Adrenal gland (tissue), 12 donors: Measurements from ENCODE around the gene NUP210. TPM values are rescaled to one million over a fixed set of nuclear protein-coding genes. Genes with fewer than 3 reads are reported as not detected.

Source experiments
- DNase-seq, 7 donors: peaks; one replicate each; pipeline ENCODE4 v3.0.0-alpha.2; 2019 to 2020
- H3K27ac ChIP-seq, 5 donors: fragments of 200-600 bp; sonication (generic) in 4 of 5; 1 replicate in 3 of 5; 2 replicates in 2 of 5; pipeline versions ENCODE4 v1.5.1 to v1.8.0; 2016 to 2020; ENCODE audit warnings: mild to moderate bottlenecking in 1 of 5
- H3K27me3 ChIP-seq: fragments of 200-600 bp; 2 replicates; pipeline ENCODE4 v1.8.0; 2021
- H3K36me3 ChIP-seq, 2 donors: fragments of 200-600 bp; replicated peaks in 1 of 2; 1 replicate in 1 of 2; 2 replicates in 1 of 2; pipeline versions ENCODE4 v1.5.1 to v1.8.0; 2018 to 2022
- H3K4me1 ChIP-seq, 2 donors: fragments of 200-600 bp; replicated peaks in 1 of 2; 1 replicate in 1 of 2; 2 replicates in 1 of 2; pipeline versions ENCODE4 v1.5.1 to v1.8.0; 2018 to 2021
- H3K4me3 ChIP-seq, 4 donors: fragments of 200-600 bp; sonication (generic) in 3 of 4; one replicate each; pipeline ENCODE4 v1.5.1; 2016 to 2018
- H3K9me3 ChIP-seq, 3 donors: fragments of 200-600 bp; sonication (generic) in 1 of 3; replicated peaks in 1 of 3; 1 replicate in 2 of 3; 2 replicates in 1 of 3; pipeline versions ENCODE4 v1.5.1 to v1.8.0; 2016 to 2021
- POLR2A ChIP-seq, 2 donors: fragments of 450-650 bp; IDR thresholded peaks; one replicate each; pipeline ENCODE4 v1.6.1; 2017; ENCODE audit warnings: antibody characterized with exemption in 2 of 2, mild to moderate bottlenecking in 2 of 2, moderate library complexity in 1 of 2
- WGBS, 4 donors: extraction: QIAGEN DNeasy Blood & Tissue Kit in 2 of 4; methylation state at CpG; one replicate each; pipeline versions ENCODE4 v1.1.5 to v1.1.7; 2013 to 2017; 5-methylcytosine and 5-hydroxymethylcytosine counted together
- intact Hi-C, 2 donors: fragments of 100-400 bp; cut with DNase I; formaldehyde crosslinking; loops; one replicate each; pipeline versions ENCODE4 v1.14.1 to v1.15.0; 2022 to 2023
- polyA plus RNA-seq, 3 donors: library from polyadenylated mRNA; stranded (reverse); fragments of 200-250 nt in 2 of 3; fragments of 350-450 nt in 1 of 3; fragmentation: Illumina TruSeq in 1 of 3; extraction: RNeasy Lipid Tissue Mini Kit (QIAGEN cat#74804) in 1 of 3; gene quantifications; one replicate each; pipeline ENCODE4 v1.2.3, GENCODE V29; 2013 to 2014
- total RNA-seq, 9 donors: library from RNA; depleted of rRNA in 4 of 9; stranded (reverse); fragments of >200 nt in 4 of 9; fragments of 120-200 nt in 1 of 9; fragmentation: NEBNext Ultra II Directional in 1 of 9; extraction: Animal tissue kit (Norgen Biotek cat#: 25700) in 1 of 9; gene quantifications; one replicate each; pipeline versions ENCODE4 v1.1.0 to v1.2.4, GENCODE V29; 2013 to 2023
- TF ChIP-seq, protein P1 (sequence below), 6 experiments: fragments of 450-650 bp in 4 of 6; fragments of 200-600 bp in 2 of 6; sonication (generic) in 1 of 6; IDR thresholded peaks; 1 replicate in 5 of 6; 2 replicates in 1 of 6; pipeline versions ENCODE4 v1.5.1 to v1.8.0; 2016 to 2021; ENCODE audit warnings: antibody characterized with exemption in 6 of 6, mild to moderate bottlenecking in 2 of 6, moderate library complexity in 1 of 6
- donor health status: healthy with polysubstance abuse.
- donor health status: Bipolar disorder and iron deficiency.
- donor health status: DM: yes; HTN: yes; CAD: no.
- donor health status: DM: no; HTN: no; CAD: no.
- donor health status: DM: no; HTN: no; CAD: no.
- donor health status: DM: yes; HTN: yes; CAD: no.

NUP210 gene
- total and polyA plus RNA-seq, 12 donors, result 3.0 to 15.8 (median 8.6) TPM

DNA sequence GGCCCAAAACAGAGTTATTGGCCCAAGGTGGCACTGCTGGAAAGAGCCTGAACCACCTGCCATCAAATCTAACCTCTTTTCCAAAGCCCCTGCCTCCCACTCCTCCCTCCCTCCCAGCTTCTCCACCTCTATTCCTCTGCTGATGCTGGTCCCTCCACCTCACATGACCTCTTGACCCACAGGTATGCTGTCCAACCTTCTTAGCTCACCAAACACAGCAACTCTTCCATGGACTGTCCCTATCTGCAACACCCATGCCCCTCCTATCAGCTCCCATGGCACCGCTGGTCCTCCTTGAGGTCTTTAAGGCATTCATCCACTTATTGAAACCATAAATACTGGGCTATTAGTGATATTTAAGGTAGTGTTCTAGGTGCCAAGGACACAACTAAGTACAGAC is 12.6 kb downstream of the NUP210 start:
- H3K27me3 ChIP-seq, result no peaks in the 10 kb centered on the region
- no peak for DNase-seq
- H3K27ac ChIP-seq, result no peak overlapping the region
- no peaks in the 10 kb centered on the region for H3K36me3 ChIP-seq
- WGBS, 4 donors, result 100% methylated on average over 1 of the region's 1 CpG
- no peak overlapping the region for H3K4me3 ChIP-seq
- H3K9me3 ChIP-seq, result peaks cover 0 to 11% (median 0%) of the 10 kb centered on the region in 3 donors
- no peaks in the 10 kb centered on the region for H3K4me1 ChIP-seq
- intact Hi-C loops, result no loop called here
- TF ChIP-seq POLR2A (IDR thresholded peaks at IDR 0.05), result no peak
- TF ChIP-seq, protein P1, sequence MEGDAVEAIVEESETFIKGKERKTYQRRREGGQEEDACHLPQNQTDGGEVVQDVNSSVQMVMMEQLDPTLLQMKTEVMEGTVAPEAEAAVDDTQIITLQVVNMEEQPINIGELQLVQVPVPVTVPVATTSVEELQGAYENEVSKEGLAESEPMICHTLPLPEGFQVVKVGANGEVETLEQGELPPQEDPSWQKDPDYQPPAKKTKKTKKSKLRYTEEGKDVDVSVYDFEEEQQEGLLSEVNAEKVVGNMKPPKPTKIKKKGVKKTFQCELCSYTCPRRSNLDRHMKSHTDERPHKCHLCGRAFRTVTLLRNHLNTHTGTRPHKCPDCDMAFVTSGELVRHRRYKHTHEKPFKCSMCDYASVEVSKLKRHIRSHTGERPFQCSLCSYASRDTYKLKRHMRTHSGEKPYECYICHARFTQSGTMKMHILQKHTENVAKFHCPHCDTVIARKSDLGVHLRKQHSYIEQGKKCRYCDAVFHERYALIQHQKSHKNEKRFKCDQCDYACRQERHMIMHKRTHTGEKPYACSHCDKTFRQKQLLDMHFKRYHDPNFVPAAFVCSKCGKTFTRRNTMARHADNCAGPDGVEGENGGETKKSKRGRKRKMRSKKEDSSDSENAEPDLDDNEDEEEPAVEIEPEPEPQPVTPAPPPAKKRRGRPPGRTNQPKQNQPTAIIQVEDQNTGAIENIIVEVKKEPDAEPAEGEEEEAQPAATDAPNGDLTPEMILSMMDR (IDR thresholded peaks at IDR 0.05), result no peak

DNA sequence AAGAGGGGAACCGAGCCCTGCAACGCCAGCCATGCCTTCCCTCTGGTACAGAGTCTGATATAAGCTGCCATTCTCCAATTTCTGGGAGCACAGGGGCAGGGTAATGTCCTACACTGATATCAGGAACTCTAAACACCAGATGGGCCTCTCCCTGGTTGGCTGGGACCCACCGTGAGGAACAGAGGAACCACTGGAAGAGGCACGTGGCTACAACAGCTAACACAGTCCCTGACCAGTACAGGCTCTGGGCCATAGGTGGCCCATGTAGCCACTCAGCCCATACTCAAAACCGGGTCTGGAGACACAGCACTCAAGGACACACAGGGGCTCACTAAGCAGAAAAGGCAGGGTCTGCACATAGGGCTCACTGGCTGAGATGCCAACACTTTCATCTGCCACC is 13.9 kb downstream of the NUP210 start:
- H3K27me3 ChIP-seq, result no peaks in the 10 kb centered on the region
- no peaks in the 10 kb centered on the region for H3K4me1 ChIP-seq
- 73 to 86% (median 83%) methylated on average over 4 to 5 of the region's 5 CpGs for WGBS, 4 donors
- intact Hi-C loops, result no loop called here
- TF ChIP-seq POLR2A (IDR thresholded peaks at IDR 0.05), result no peak
- TF ChIP-seq, protein P1 (IDR thresholded peaks at IDR 0.05), result no peak
- no peak overlapping the region for H3K4me3 ChIP-seq
- H3K27ac ChIP-seq, result no peak overlapping the region
- H3K36me3 ChIP-seq, result no peaks in the 10 kb centered on the region
- peaks cover 0 to 11% (median 0%) of the 10 kb centered on the region in 3 donors for H3K9me3 ChIP-seq
- no peak for DNase-seq

DNA sequence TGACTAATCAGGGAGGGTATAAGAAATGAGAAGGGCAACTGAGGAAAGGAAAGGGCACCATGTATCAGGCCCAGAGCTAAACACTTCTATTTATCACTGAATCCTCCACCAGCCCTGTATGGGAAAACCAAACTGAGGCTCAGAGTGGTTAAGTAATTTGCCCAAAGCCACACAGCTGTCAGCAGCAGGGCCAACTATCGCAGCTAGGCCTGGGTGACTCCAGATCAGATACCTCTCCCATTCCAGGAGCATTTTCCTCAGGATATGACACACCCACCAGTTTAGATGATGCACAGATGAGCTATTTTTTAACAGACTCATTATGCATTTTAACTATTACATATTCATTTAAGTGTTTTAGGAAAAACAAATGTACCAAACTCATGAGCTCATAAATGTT is 14.5 kb downstream of the NUP210 start:
- DNase-seq, result no peak
- no peaks in the 10 kb centered on the region for H3K4me1 ChIP-seq
- WGBS, 4 donors, result 100% methylated on average over 1 of the region's 1 CpG
- no peak overlapping the region for H3K27ac ChIP-seq
- intact Hi-C loops, result no loop called here
- H3K27me3 ChIP-seq, result no peaks in the 10 kb centered on the region
- TF ChIP-seq POLR2A (IDR thresholded peaks at IDR 0.05), result no peak
- TF ChIP-seq, protein P1 (IDR thresholded peaks at IDR 0.05), result no peak
- no peak overlapping the region for H3K4me3 ChIP-seq
- peaks cover 0 to 11% (median 0%) of the 10 kb centered on the region in 3 donors for H3K9me3 ChIP-seq
- no peaks in the 10 kb centered on the region for H3K36me3 ChIP-seq

DNA sequence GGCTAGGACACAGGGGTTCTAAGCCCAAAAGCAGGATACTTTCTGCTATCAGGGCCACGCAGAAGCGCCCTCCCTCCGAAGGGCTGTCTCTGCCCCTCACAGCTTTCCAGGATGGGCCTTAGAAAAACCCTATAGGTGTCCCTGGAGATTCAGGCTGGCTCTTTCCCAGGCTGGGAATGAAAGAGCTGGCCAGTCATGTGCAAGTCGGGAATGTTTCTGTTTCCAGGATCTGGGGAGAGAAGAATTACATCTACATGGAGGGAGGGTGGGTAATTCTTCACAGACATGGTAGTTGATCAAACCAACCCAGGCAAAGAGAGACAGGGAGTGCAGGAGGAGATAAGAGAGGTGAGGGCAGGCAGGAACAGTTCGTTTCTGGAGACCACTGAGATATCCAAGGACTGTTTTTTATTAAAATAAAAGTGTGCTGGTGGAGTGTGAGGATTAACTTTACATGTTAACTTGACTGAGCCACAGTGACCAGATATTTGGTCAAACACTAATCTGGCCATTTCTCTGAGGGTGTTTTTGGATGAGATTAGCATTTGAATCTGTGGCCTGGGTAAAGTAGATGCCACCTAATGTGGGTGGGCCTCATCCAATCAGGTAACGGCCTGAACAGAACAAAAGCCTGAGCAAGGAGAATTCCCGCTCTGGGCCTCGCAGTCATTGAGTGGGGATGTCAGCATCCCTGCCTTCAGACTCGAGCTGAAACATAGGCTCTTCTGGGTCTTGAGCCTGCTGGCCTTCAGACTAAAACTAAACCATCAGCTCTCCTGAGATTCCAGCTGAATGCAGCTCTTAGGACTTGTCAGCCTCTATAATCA is 15.3 kb downstream of the NUP210 start:
- WGBS, 4 donors, result 87 to 92% (median 90%) methylated on average over 9 of the region's 9 CpGs
- no peaks in the 10 kb centered on the region for H3K36me3 ChIP-seq
- no peak for DNase-seq

More for the DNA sequence above, 15.3 kb downstream of the NUP210 start:
- no peak overlapping the region for H3K4me3 ChIP-seq
- no peak overlapping the region for H3K27ac ChIP-seq
- TF ChIP-seq, protein P1 (IDR thresholded peaks at IDR 0.05), result no peak
- H3K27me3 ChIP-seq, result no peaks in the 10 kb centered on the region
- intact Hi-C loops, result no loop called here
- H3K4me1 ChIP-seq, result no peaks in the 10 kb centered on the region
- peaks cover 0 to 11% (median 0%) of the 10 kb centered on the region in 3 donors for H3K9me3 ChIP-seq
